H9 (cell line): ENCODE results near the gene NCBP3. TPM values are rescaled to one million over a fixed set of nuclear protein-coding genes. Genes with fewer than 3 reads are reported as not detected.

Experiments
- DNase-seq: peaks from one replicate; pipeline ENCODE4 v3.0.0-alpha.2; 2017
- H2AFZ ChIP-seq: one replicate; pipeline ENCODE4 v1.6.1; 2013; ENCODE audit warnings: mild to moderate bottlenecking, low read length, control low read depth, moderate library complexity
- H2AK5ac ChIP-seq: 2 replicates; pipeline ENCODE4 v1.6.1; 2013; ENCODE audit warnings: low read length, control low read depth, mixed read lengths; ENCODE audit not compliant: insufficient read length
- H2BK120ac ChIP-seq: one replicate; pipeline ENCODE4 v1.6.1; 2013; ENCODE audit warnings: low read depth, mild to moderate bottlenecking, low read length, control low read depth, inconsistent platforms; ENCODE audit not compliant: poor library complexity, severe bottlenecking
- H2BK12ac ChIP-seq: 2 replicates; pipeline ENCODE4 v1.6.1; 2013; ENCODE audit warnings: low read length, control low read depth, mixed read lengths, low read depth; ENCODE audit not compliant: insufficient read length
- H2BK15ac ChIP-seq: 2 replicates; pipeline ENCODE4 v1.6.1; 2013; ENCODE audit warnings: low read depth, low read length, control low read depth
- H2BK20ac ChIP-seq: one replicate; pipeline ENCODE4 v1.6.1; 2013; ENCODE audit warnings: low read depth, mild to moderate bottlenecking, low read length, control low read depth, inconsistent platforms; ENCODE audit not compliant: poor library complexity, severe bottlenecking
- H2BK5ac ChIP-seq: 2 replicates; pipeline ENCODE4 v1.6.1; 2013; ENCODE audit warnings: low read length, control low read depth, mixed read lengths; ENCODE audit not compliant: insufficient read length
- H3K14ac ChIP-seq: 2 replicates; pipeline ENCODE4 v1.6.1; 2013; ENCODE audit warnings: low read length, control low read depth; ENCODE audit not compliant: insufficient read depth
- H3K18ac ChIP-seq: 2 replicates; pipeline ENCODE4 v1.6.1; 2013; ENCODE audit warnings: low read depth, mild to moderate bottlenecking, mixed read lengths, low read length, control low read depth; ENCODE audit not compliant: insufficient read length
- H3K23ac ChIP-seq: 2 replicates; pipeline ENCODE4 v1.6.1; 2013; ENCODE audit warnings: low read length, control low read depth, mixed read lengths, low read depth; ENCODE audit not compliant: insufficient read length
- H3K23me2 ChIP-seq: 2 replicates; pipeline ENCODE4 v1.6.1; 2013; ENCODE audit warnings: low read depth, mild to moderate bottlenecking, mixed read lengths, low read length, control low read depth; ENCODE audit not compliant: insufficient read length, poor library complexity, severe bottlenecking
- H3K27ac ChIP-seq: 2 replicates; pipeline ENCODE4 v1.5.1; 2013; ENCODE audit warnings: low read length, control low read depth, mixed read lengths, low read depth; ENCODE audit not compliant: insufficient read length
- H3K27me3 ChIP-seq: 2 replicates; pipeline ENCODE4 v1.6.1; 2013; ENCODE audit warnings: low read length, control low read depth, inconsistent platforms; ENCODE audit not compliant: insufficient read depth
- H3K4ac ChIP-seq: 2 replicates; pipeline ENCODE4 v1.6.1; 2013; ENCODE audit warnings: low read depth, mild to moderate bottlenecking, control low read depth, inconsistent platforms, low read length, moderate library complexity
- H3K4me1 ChIP-seq: 2 replicates; pipeline ENCODE4 v1.6.1; 2013; ENCODE audit warnings: low read length, control low read depth, inconsistent platforms; ENCODE audit not compliant: insufficient read depth
- H3K4me2 ChIP-seq: 2 replicates; pipeline ENCODE4 v1.6.1; 2013; ENCODE audit warnings: low read length, control low read depth, mixed read lengths; ENCODE audit not compliant: insufficient read length, insufficient read depth
- H3K56ac ChIP-seq: 2 replicates; pipeline ENCODE4 v1.6.1; 2013; ENCODE audit warnings: low read depth, mild to moderate bottlenecking, mixed read lengths, low read length, control low read depth; ENCODE audit not compliant: insufficient read length
- H3K79me1 ChIP-seq: 2 replicates; pipeline ENCODE4 v1.6.1; 2013; ENCODE audit warnings: low read depth, mild to moderate bottlenecking, moderate library complexity, low read length, control low read depth, inconsistent platforms; ENCODE audit not compliant: insufficient read depth, poor library complexity, severe bottlenecking
- H3K79me2 ChIP-seq: 2 replicates; pipeline ENCODE4 v1.6.1; 2013; ENCODE audit warnings: low read length, control low read depth, inconsistent platforms; ENCODE audit not compliant: insufficient read depth
- H3K9ac ChIP-seq: 2 replicates; pipeline ENCODE4 v1.6.1; 2013; ENCODE audit warnings: low read length, control low read depth, mixed read lengths; ENCODE audit not compliant: insufficient read length; ENCODE audit errors: extremely low read depth
- H3K9me3 ChIP-seq: one replicate; pipeline ENCODE4 v1.6.1; 2013; ENCODE audit warnings: low read depth, low read length, inconsistent platforms; ENCODE audit not compliant: control insufficient read depth
- H3T11ph ChIP-seq: one replicate; pipeline ENCODE4 v1.6.1; 2013; ENCODE audit warnings: mild to moderate bottlenecking, low read length, control low read depth, inconsistent platforms
- H4K20me1 ChIP-seq: one replicate; pipeline ENCODE4 v1.6.1; 2013; ENCODE audit not compliant: control insufficient read depth, insufficient read length, insufficient read depth
- H4K5ac ChIP-seq: 2 replicates; pipeline ENCODE4 v1.6.1; 2013; ENCODE audit warnings: low read depth, mild to moderate bottlenecking, mixed read lengths, low read length, control low read depth; ENCODE audit not compliant: insufficient read length
- H4K8ac ChIP-seq: replicated peaks from 2 replicates; pipeline ENCODE4 v1.6.1; 2013; ENCODE audit warnings: low read length, control low read depth, mixed read lengths, low read depth; ENCODE audit not compliant: insufficient read length
- H4K91ac ChIP-seq: 2 replicates; pipeline ENCODE4 v1.6.1; 2013; ENCODE audit warnings: low read depth, mild to moderate bottlenecking, moderate library complexity, mixed read lengths, low read length, control low read depth; ENCODE audit not compliant: insufficient read length
- H3K27ac Mint-ChIP-seq, 3 experiments: 2 replicates in 2 of 3; 3 replicates in 1 of 3; pipeline ENCODE4 v1.8.0; 2020 to 2021; ENCODE audit warnings: mixed read lengths in 3 of 3, mild to moderate bottlenecking in 1 of 3, moderate library complexity in 1 of 3
- H3K27me3 Mint-ChIP-seq: 2 replicates; pipeline ENCODE4 v1.8.0; 2021; ENCODE audit warnings: low read depth, mild to moderate bottlenecking, moderate library complexity, mixed read lengths
- H3K36me3 Mint-ChIP-seq, 3 experiments: 2 replicates in 2 of 3; 3 replicates in 1 of 3; pipeline ENCODE4 v1.8.0; 2020 to 2021; ENCODE audit warnings: low read depth in 3 of 3, mixed read lengths in 3 of 3; ENCODE audit not compliant: insufficient read depth in 1 of 3
- H3K4me1 Mint-ChIP-seq, 2 experiments: 2 replicates each; pipeline ENCODE4 v1.8.0; 2020; ENCODE audit warnings: mixed read lengths in 2 of 2
- H3K4me3 Mint-ChIP-seq, 2 experiments: 2 replicates in 1 of 2; 3 replicates in 1 of 2; pipeline ENCODE4 v1.8.0; 2020 to 2021; ENCODE audit warnings: mild to moderate bottlenecking in 2 of 2, mixed read lengths in 2 of 2, moderate library complexity in 1 of 2
- H3K9me3 Mint-ChIP-seq, 2 experiments: 2 replicates in 1 of 2; 3 replicates in 1 of 2; pipeline ENCODE4 v1.8.0; 2020; ENCODE audit warnings: mild to moderate bottlenecking in 2 of 2, mixed read lengths in 2 of 2, moderate library complexity in 1 of 2
- CTCF ChIP-seq: fragments of 200-600 bp; sonication (generic); conservative IDR thresholded peaks from 3 replicates; pipeline ENCODE4 v1.8.0; 2021; ENCODE audit warnings: antibody characterized with exemption, mild to moderate bottlenecking
- WGBS: extraction: QIAGEN DNeasy Blood & Tissue Kit; methylation state at CpG from one replicate; pipeline ENCODE4 v1.1.7; 2013; ENCODE audit warnings: missing lambda C conversion rate, low lambda C conversion rate, mixed read lengths; ENCODE audit not compliant: insufficient read length; ENCODE audit errors: extremely low coverage; 5-methylcytosine and 5-hydroxymethylcytosine counted together
- total RNA-seq: library from RNA; stranded (reverse); gene quantifications from 2 replicates; pipeline ENCODE4 v1.2.1, GENCODE V29; 2021

Gene NCBP3
- total RNA-seq, 1 experiment from 2014 or later, result 45.7 TPM

- Mint-ChIP-seq H3K27me3 (0 out of 2 replicates have a peak, but pooled peaks cover 2% of the 10 kb centered on the region), H3K4me1 (peaks cover 6 to 19% of the 10 kb centered on the region in 2 experiments; a peak in 3 of 4 replicates), H3K36me3 (peaks cover 0 to 8% (median 1%) of the 10 kb centered on the region in 3 experiments; a peak in 5 of 7 replicates), H3K9me3 (no peaks in the 10 kb centered on the region), H3K27ac (peak overlapping the region in 1 of 3 experiments; percentile 40; a peak in 1 of 7 replicates), H3K4me3 (no peak overlapping the region)
- Histone ChIP-seq H2AFZ (no peak overlapping the region), H4K20me1 (no peaks in the 10 kb centered on the region), H3K79me1 (no peaks in the 10 kb centered on the region), H3K9me3 (no peaks in the 10 kb centered on the region), H3K4me1 (no peaks in the 10 kb centered on the region), H2BK12ac (no peak overlapping the region), H3K27me3 (no peaks in the 10 kb centered on the region), H3K23ac (no peak overlapping the region), H2BK5ac (no peak overlapping the region), H4K8ac (no peak overlapping the region), H3K27ac (no peak overlapping the region), H3K18ac (no peak overlapping the region), H3K14ac (no peak overlapping the region), H3K56ac (no peak overlapping the region), H2AK5ac (no peak overlapping the region), H2BK15ac (no peak overlapping the region), H3K4ac (no peak overlapping the region), H3K23me2 (no peaks in the 10 kb centered on the region), H3T11ph (no peak overlapping the region), H3K4me2 (no peak overlapping the region), H3K9ac (no peak overlapping the region), H2BK120ac (no peak overlapping the region), H3K79me2 (no peaks in the 10 kb centered on the region), H2BK20ac (no peak overlapping the region), H4K91ac (no peak overlapping the region), H4K5ac (no peak overlapping the region)
- DNase-seq, result no peak
- no peak for TF ChIP-seq CTCF
- no CpG with 5 or more reads among the region's 4 CpGs for WGBS
These were observed 36.2 kb upstream of the NCBP3 start for GRCh38 chr17:3882276-3882675.
